ENCODE results near the gene GMDS. TPM values are rescaled to one million over a fixed set of nuclear protein-coding genes. Genes with fewer than 3 reads are reported as not detected.

The GMDS gene
- total and polyA plus RNA-seq, 4 donors, result 7.3 to 28.3 (median 16.1) TPM

- DNase-seq (no peak), ATAC-seq (ENCODE audit: insufficient read depth, low FRiP score) (no peak)
- H3K9me3 ChIP-seq (ENCODE audit: control insufficient read depth in 4 of 4, insufficient read depth in 3 of 4, low read length in 3 of 4), result peaks cover 0 to 10% (median 5%) of the 10 kb centered on the region in 4 donors
- no peaks in the 10 kb centered on the region for H3K36me3 ChIP-seq (ENCODE audit: control insufficient read depth in 4 of 4, insufficient read depth in 4 of 4, low read length in 4 of 4)
- H3K4me3 ChIP-seq, result no peak overlapping the region
- WGBS, 2 donors, result 72 to 78% methylated on average over 3 of the region's 3 CpGs
- no peak for TF ChIP-seq CTCF (IDR thresholded peaks at IDR 0.05; ENCODE audit: control extremely low read depth, extremely low read depth)
- H3K9ac ChIP-seq (ENCODE audit: insufficient read depth in 1 of 2, low read length in 2 of 2), result no peak overlapping the region
- peaks cover 0 to 18% (median 14%) of the 10 kb centered on the region in 3 donors for H3K27me3 ChIP-seq (ENCODE audit: control insufficient read depth in 3 of 3, insufficient read depth in 3 of 3, low read length in 2 of 3)
- H3K27ac ChIP-seq (ENCODE audit: low read depth in 1 of 2, low read length in 1 of 2), result no peak overlapping the region
- peaks cover 0 to 12% (median 0%) of the 10 kb centered on the region in 5 donors for H3K4me1 ChIP-seq (ENCODE audit: control insufficient read depth in 5 of 5, insufficient read depth in 5 of 5, low read length in 5 of 5)
Observed at GRCh38 chr6:1832358-1832757, 413.0 kb downstream of the GMDS start.

- H3K36me3 ChIP-seq (ENCODE audit: control insufficient read depth in 4 of 4, insufficient read depth in 4 of 4, low read length in 4 of 4), result no peaks in the 10 kb centered on the region
- H3K27ac ChIP-seq (ENCODE audit: low read depth in 1 of 2, low read length in 1 of 2), result no peak overlapping the region
- DNase-seq (no peak), ATAC-seq (ENCODE audit: insufficient read depth, low FRiP score) (no peak)
- WGBS, 2 donors, result 46 to 53% methylated on average over 1 of the region's 1 CpG
- no peak for TF ChIP-seq CTCF (IDR thresholded peaks at IDR 0.05; ENCODE audit: control extremely low read depth, extremely low read depth)
- H3K4me1 ChIP-seq (ENCODE audit: control insufficient read depth in 5 of 5, insufficient read depth in 5 of 5, low read length in 5 of 5), result peaks cover 0 to 11% (median 1%) of the 10 kb centered on the region in 5 donors
- peaks cover 0 to 10% (median 5%) of the 10 kb centered on the region in 4 donors for H3K9me3 ChIP-seq (ENCODE audit: control insufficient read depth in 4 of 4, insufficient read depth in 3 of 4, low read length in 3 of 4)
- H3K9ac ChIP-seq (ENCODE audit: insufficient read depth in 1 of 2, low read length in 2 of 2), result no peak overlapping the region
- no peak overlapping the region for H3K4me3 ChIP-seq
- no peaks in the 10 kb centered on the region for H3K27me3 ChIP-seq (ENCODE audit: control insufficient read depth in 3 of 3, insufficient read depth in 3 of 3, low read length in 2 of 3)
Observed at GRCh38 chr6:1827984-1828793, 417.2 kb downstream of the GMDS start.

GRCh38 chr6:1825926-1826325, 419.5 kb downstream of the GMDS start:
- no peak for TF ChIP-seq CTCF (IDR thresholded peaks at IDR 0.05; ENCODE audit: control extremely low read depth, extremely low read depth)
- ATAC-seq (ENCODE audit: insufficient read depth, low FRiP score), result no peak
- Histone ChIP-seq H3K27me3 (ENCODE audit: control insufficient read depth in 3 of 3, insufficient read depth in 3 of 3, low read length in 2 of 3) (no peaks in the 10 kb centered on the region), H3K4me1 (ENCODE audit: control insufficient read depth in 5 of 5, insufficient read depth in 5 of 5, low read length in 5 of 5) (peaks cover 0 to 18% (median 0%) of the 10 kb centered on the region in 5 donors), H3K4me3 (no peak overlapping the region), H3K27ac (ENCODE audit: low read depth in 1 of 2, low read length in 1 of 2) (no peak overlapping the region), H3K9ac (ENCODE audit: insufficient read depth in 1 of 2, low read length in 2 of 2) (no peak overlapping the region), H3K36me3 (ENCODE audit: control insufficient read depth in 4 of 4, insufficient read depth in 4 of 4, low read length in 4 of 4) (no peaks in the 10 kb centered on the region), H3K9me3 (ENCODE audit: control insufficient read depth in 4 of 4, insufficient read depth in 3 of 4, low read length in 3 of 4) (peaks cover 0 to 10% (median 5%) of the 10 kb centered on the region in 4 donors)
- no peak for DNase-seq
- 90 to 97% methylated on average over 5 of the region's 5 CpGs for WGBS, 2 donors

Data from lung (tissue), 12 donors.